ENCODE measurements around the gene IFNAR1.

GRCh38 chr21:33403128-33403785 lies 78.5 kb downstream of the IFNAR1 start, which contains the start of gene IFNGR2:
- no peak for TF ChIP-seq CTCF (conservative IDR thresholded peaks at IDR 0.05 in 1 of 2, IDR thresholded peaks at IDR 0.05 in 1 of 2; ENCODE audit: extremely low read depth in 1 of 2, insufficient read depth in 1 of 2, low read depth in 1 of 2, low read length in 2 of 2)
- TF ChIP-seq EZH2 (IDR thresholded peaks at IDR 0.05; ENCODE audit: borderline replicate concordance, low read length): no peak

Measured in mammary epithelial cell (primary cell).